Thoracic aorta (tissue), 2 donors: ENCODE results near the gene CREB1. TPM values are rescaled to one million over a fixed set of nuclear protein-coding genes. Genes with fewer than 3 reads are reported as not detected.

Source experiments
- ATAC-seq: fragments of 150-250 bp; one replicate; pipeline ENCODE4 v1.8.0; 2017; ENCODE audit warnings: low read depth; ENCODE audit not compliant: insufficient number of reproducible peaks, low FRiP score
- DNase-seq: peaks from one replicate; pipeline ENCODE4 v3.0.0-alpha.2; 2020; ENCODE audit warnings: low spot score
- H3K27ac ChIP-seq, 2 donors: fragments of 200-600 bp; sonication (generic); 1 replicate in 1 of 2; 2 replicates in 1 of 2; pipeline ENCODE4 v1.5.1; 2016; ENCODE audit warnings: mild to moderate bottlenecking in 2 of 2, moderate library complexity in 2 of 2
- H3K27me3 ChIP-seq: fragments of 200-600 bp; sonication (generic); replicated peaks from 2 replicates; pipeline ENCODE4 v1.6.0; 2016; ENCODE audit warnings: mild to moderate bottlenecking; ENCODE audit not compliant: insufficient read depth
- H3K36me3 ChIP-seq: fragments of 200-600 bp; sonication (generic); one replicate; pipeline ENCODE4 v1.5.1; 2016
- H3K4me1 ChIP-seq, 2 donors: fragments of 200-600 bp; sonication (generic); 1 replicate in 1 of 2; 2 replicates in 1 of 2; pipeline versions ENCODE4 v1.5.1 to v1.6.0; 2016; ENCODE audit warnings: low read depth in 2 of 2, mild to moderate bottlenecking in 1 of 2; ENCODE audit not compliant: control insufficient read depth in 1 of 2
- H3K4me3 ChIP-seq: fragments of 200-600 bp; sonication (generic); 2 replicates; pipeline ENCODE4 v1.5.1; 2016; ENCODE audit warnings: mild to moderate bottlenecking
- H3K9me3 ChIP-seq: fragments of 200-600 bp; sonication (generic); 2 replicates; pipeline ENCODE4 v1.5.1; 2016
- CTCF ChIP-seq: fragments of 200-600 bp; sonication (generic); IDR thresholded peaks from one replicate; pipeline ENCODE4 v1.5.1; 2019; ENCODE audit warnings: antibody characterized with exemption
- total RNA-seq, 2 donors: library from RNA; depleted of rRNA; stranded (reverse); fragments of >200 nt; gene quantifications; one replicate each; pipeline versions ENCODE4 v1.1.0 to v1.2.3, GENCODE V29; 2016

Gene CREB1
- total RNA-seq, 2 donors from 2014 or later: 37.1 to 49.0 TPM

- ATAC-seq (peak; percentile 9), DNase-seq (no peak)
- Histone ChIP-seq H3K4me1 (peaks cover 30 to 49% of the 10 kb centered on the region in 2 donors), H3K27ac (peak overlapping the region; percentile 96 to 99), H3K9me3 (no peaks in the 10 kb centered on the region), H3K4me3 (peak overlapping the region; percentile 98), H3K36me3 (no peaks in the 10 kb centered on the region), H3K27me3 (no peaks in the 10 kb centered on the region)
- TF ChIP-seq CTCF: no peak
Observed at GRCh38 chr2:207530160-207531031, 634 bp downstream of the CREB1 start.

GRCh38 chr2:207531032-207531952 is 1.5 kb downstream of the CREB1 start:
- Histone ChIP-seq H3K36me3 (no peaks in the 10 kb centered on the region), H3K27me3 (no peaks in the 10 kb centered on the region), H3K27ac (peak overlapping the region; percentile 86 to 92), H3K4me1 (peaks cover 31 to 57% of the 10 kb centered on the region in 2 donors), H3K9me3 (no peaks in the 10 kb centered on the region), H3K4me3 (peak overlapping the region; percentile 93)
- no peak for ATAC-seq
- no peak for DNase-seq
- TF ChIP-seq CTCF: no peak

- ATAC-seq: no peak
- TF ChIP-seq CTCF: no peak
- H3K27ac ChIP-seq: peak overlapping the region; percentile 36 to 86
- no peak for DNase-seq
- H3K4me3 ChIP-seq: no peak overlapping the region
- no peaks in the 10 kb centered on the region for H3K27me3 ChIP-seq
- no peaks in the 10 kb centered on the region for H3K36me3 ChIP-seq
- H3K9me3 ChIP-seq: no peaks in the 10 kb centered on the region
- peaks cover 31 to 59% of the 10 kb centered on the region in 2 donors for H3K4me1 ChIP-seq
Observed at GRCh38 chr2:207532676-207533075, 2.9 kb downstream of the CREB1 start.

- Histone ChIP-seq H3K36me3 (no peaks in the 10 kb centered on the region), H3K4me3 (no peak overlapping the region), H3K27ac (peak overlapping the region; percentile 36 to 54), H3K27me3 (no peaks in the 10 kb centered on the region), H3K9me3 (no peaks in the 10 kb centered on the region), H3K4me1 (peaks cover 31 to 65% of the 10 kb centered on the region in 2 donors)
- no peak for TF ChIP-seq CTCF
- DNase-seq: no peak
- ATAC-seq: no peak
Observed at GRCh38 chr2:207533461-207534008, 3.8 kb downstream of the CREB1 start.

GRCh38 chr2:207534417-207534816 is 4.7 kb downstream of the CREB1 start:
- DNase-seq: no peak
- TF ChIP-seq CTCF: no peak
- Histone ChIP-seq H3K27ac (peak overlapping the region; percentile 36 to 54), H3K9me3 (no peaks in the 10 kb centered on the region), H3K4me1 (peaks cover 31 to 61% of the 10 kb centered on the region in 2 donors), H3K27me3 (no peaks in the 10 kb centered on the region), H3K4me3 (no peak overlapping the region), H3K36me3 (no peaks in the 10 kb centered on the region)
- ATAC-seq: no peak
